Vagina (tissue), 2 donors: ENCODE data around the gene JPT2. TPM values are rescaled to one million over a fixed set of nuclear protein-coding genes. Genes with fewer than 3 reads are reported as not detected.

Experiments used
- DNase-seq, 2 donors: peaks; one replicate each; pipeline ENCODE4 v3.0.0-alpha.2; 2017; ENCODE audit errors: extremely low spot score in 2 of 2
- H3K27ac ChIP-seq: fragments of 200-600 bp; sonication (generic); one replicate; pipeline ENCODE4 v1.5.1; 2019
- H3K27me3 ChIP-seq: fragments of 200-600 bp; sonication (generic); one replicate; pipeline ENCODE4 v1.5.1; 2019
- H3K36me3 ChIP-seq, 2 donors: fragments of 200-600 bp; sonication (generic); one replicate each; pipeline ENCODE4 v1.5.1; 2017 to 2019
- H3K4me1 ChIP-seq: fragments of 200-600 bp; sonication (generic); one replicate; pipeline ENCODE4 v1.5.1; 2019
- H3K4me3 ChIP-seq, 2 donors: fragments of 200-600 bp; sonication (generic); 1 replicate in 1 of 2; 2 replicates in 1 of 2; pipeline ENCODE4 v1.5.1; 2016 to 2019
- H3K9me3 ChIP-seq: fragments of 200-600 bp; sonication (generic); one replicate; pipeline ENCODE4 v1.5.1; 2019
- CTCF ChIP-seq, 3 experiments: fragments of 450-650 bp in 2 of 3; fragments of 200-600 bp in 1 of 3; sonication (generic) in 1 of 3; IDR thresholded peaks; one replicate each; pipeline ENCODE4 v1.5.1; 2017 to 2019; ENCODE audit warnings: antibody characterized with exemption in 3 of 3, mild to moderate bottlenecking in 2 of 3, moderate library complexity in 2 of 3
- POLR2A ChIP-seq, 2 donors: fragments of 450-650 bp; IDR thresholded peaks; one replicate each; pipeline ENCODE4 v1.6.1; 2017; ENCODE audit warnings: antibody characterized with exemption in 2 of 2, mild to moderate bottlenecking in 2 of 2, moderate library complexity in 2 of 2
- POLR2AphosphoS5 ChIP-seq, 2 donors: sonication (generic); formaldehyde crosslinking; IDR thresholded peaks; one replicate each; pipeline ENCODE4 v1.9.0; 2017; ENCODE audit warnings: antibody characterized with exemption in 2 of 2, mild to moderate bottlenecking in 2 of 2, low read depth in 1 of 2; ENCODE audit not compliant: insufficient read depth in 1 of 2
- intact Hi-C: fragments of 100-400 bp; cut with DNase I; formaldehyde crosslinking; loops from one replicate; pipeline ENCODE4 v1.15.1; 2023
- total RNA-seq: library from RNA; depleted of rRNA; stranded (reverse); fragments of >200 nt; gene quantifications from one replicate; pipeline ENCODE4 v1.2.3, GENCODE V29; 2016

Gene JPT2
- total RNA-seq, 1 donor from 2014 or later: 19.9 TPM

- Histone ChIP-seq H3K27ac (no peak overlapping the region), H3K36me3 (peaks cover 0 to 42% of the 10 kb centered on the region in 2 donors), H3K4me3 (no peak overlapping the region), H3K4me1 (peaks cover 8% of the 10 kb centered on the region), H3K27me3 (no peaks in the 10 kb centered on the region), H3K9me3 (no peaks in the 10 kb centered on the region)
- intact Hi-C loops: no loop called here
- no peak for TF ChIP-seq POLR2AphosphoS5 (IDR thresholded peaks at IDR 0.05; ENCODE audit: insufficient read depth in 1 of 2, low read depth in 1 of 2)
- no peak for TF ChIP-seq POLR2A (IDR thresholded peaks at IDR 0.05)
- TF ChIP-seq CTCF (IDR thresholded peaks at IDR 0.05): no peak
- DNase-seq: no peak
Observed at GRCh38 chr16:1687427-1688316, 9.6 kb downstream of the JPT2 start.

GRCh38 chr16:1688807-1689560 is 10.9 kb downstream of the JPT2 start:
- DNase-seq: no peak
- Histone ChIP-seq H3K9me3 (no peaks in the 10 kb centered on the region), H3K27ac (no peak overlapping the region), H3K4me1 (peaks cover 8% of the 10 kb centered on the region), H3K36me3 (peaks cover 0 to 53% of the 10 kb centered on the region in 2 donors), H3K4me3 (no peak overlapping the region), H3K27me3 (no peaks in the 10 kb centered on the region)
- intact Hi-C loops: no loop called here
- no peak for TF ChIP-seq POLR2AphosphoS5 (IDR thresholded peaks at IDR 0.05; ENCODE audit: insufficient read depth in 1 of 2, low read depth in 1 of 2)
- no peak for TF ChIP-seq POLR2A (IDR thresholded peaks at IDR 0.05)
- no peak for TF ChIP-seq CTCF (IDR thresholded peaks at IDR 0.05)

GRCh38 chr16:1689853-1690252 is 11.8 kb downstream of the JPT2 start:
- Histone ChIP-seq H3K27ac (no peak overlapping the region), H3K4me3 (no peak overlapping the region), H3K4me1 (peaks cover 8% of the 10 kb centered on the region), H3K9me3 (no peaks in the 10 kb centered on the region), H3K36me3 (peaks cover 0 to 60% of the 10 kb centered on the region in 2 donors), H3K27me3 (no peaks in the 10 kb centered on the region)
- DNase-seq: no peak
- intact Hi-C loops: no loop called here
- TF ChIP-seq CTCF (IDR thresholded peaks at IDR 0.05) (no peak), POLR2A (IDR thresholded peaks at IDR 0.05) (no peak), POLR2AphosphoS5 (IDR thresholded peaks at IDR 0.05; ENCODE audit: insufficient read depth in 1 of 2, low read depth in 1 of 2) (no peak)

- Histone ChIP-seq H3K36me3 (peaks cover 0 to 65% of the 10 kb centered on the region in 2 donors), H3K27me3 (no peaks in the 10 kb centered on the region), H3K9me3 (no peaks in the 10 kb centered on the region), H3K4me3 (no peak overlapping the region), H3K27ac (no peak overlapping the region), H3K4me1 (peaks cover 8% of the 10 kb centered on the region)
- no peak for DNase-seq
- intact Hi-C loops: no loop called here
- TF ChIP-seq CTCF (IDR thresholded peaks at IDR 0.05): no peak
- TF ChIP-seq POLR2AphosphoS5 (IDR thresholded peaks at IDR 0.05; ENCODE audit: insufficient read depth in 1 of 2, low read depth in 1 of 2): no peak
- no peak for TF ChIP-seq POLR2A (IDR thresholded peaks at IDR 0.05)
Observed at GRCh38 chr16:1690810-1691209, 12.7 kb downstream of the JPT2 start.
